Prostate gland (tissue), 2 donors: ENCODE results near the gene DNAJC1. TPM values are rescaled to one million over a fixed set of nuclear protein-coding genes. Genes with fewer than 3 reads are reported as not detected.

ENCODE experiments used
- DNase-seq: peaks from one replicate; pipeline ENCODE4 v3.0.0-alpha.2; 2019; ENCODE audit warnings: low spot score
- H3K27ac ChIP-seq, 2 donors: fragments of 200-600 bp; sonication (generic); 2 replicates each; pipeline ENCODE4 v1.5.1; 2017 to 2019
- H3K27me3 ChIP-seq: fragments of 200-600 bp; sonication (generic); replicated peaks from 2 replicates; pipeline ENCODE4 v1.5.1; 2019; ENCODE audit not compliant: insufficient read depth
- H3K36me3 ChIP-seq, 2 donors: fragments of 200-600 bp; sonication (generic); 1 replicate in 1 of 2; 2 replicates in 1 of 2; pipeline versions ENCODE4 v1.5.1 to v1.8.1; 2017 to 2019
- H3K4me1 ChIP-seq: fragments of 200-600 bp; sonication (generic); replicated peaks from 2 replicates; pipeline ENCODE4 v1.5.1; 2019
- H3K4me3 ChIP-seq, 2 donors: fragments of 200-600 bp; sonication (generic); 2 replicates each; pipeline ENCODE4 v1.5.1; 2017 to 2019
- H3K9me3 ChIP-seq: fragments of 200-600 bp; sonication (generic); 2 replicates; pipeline ENCODE4 v1.5.1; 2017
- CTCF ChIP-seq, 4 experiments: fragments of 200-600 bp in 2 of 4; fragments of 450-650 bp in 2 of 4; sonication (generic) in 2 of 4; IDR thresholded peaks; 1 replicate in 3 of 4; 2 replicates in 1 of 4; pipeline ENCODE4 v1.5.1; 2016 to 2019; ENCODE audit warnings: antibody characterized with exemption in 4 of 4, mild to moderate bottlenecking in 2 of 4, moderate library complexity in 2 of 4
- POLR2A ChIP-seq: fragments of 450-650 bp; IDR thresholded peaks from one replicate; pipeline ENCODE4 v1.6.1; 2016; ENCODE audit warnings: antibody characterized with exemption, mild to moderate bottlenecking
- POLR2AphosphoS5 ChIP-seq: sonication (generic); formaldehyde crosslinking; IDR thresholded peaks from one replicate; pipeline ENCODE4 v1.6.1; 2017; ENCODE audit warnings: antibody characterized with exemption
- WGBS: methylation state at CpG from one replicate; pipeline ENCODE4 v1.1.5; 2018; 5-methylcytosine and 5-hydroxymethylcytosine counted together
- intact Hi-C: fragments of 100-400 bp; cut with DNase I; formaldehyde crosslinking; loops from one replicate; pipeline ENCODE4 v1.14.2; 2022
- total RNA-seq, 2 donors: library from RNA; depleted of rRNA; stranded (reverse); fragments of >200 nt; gene quantifications; one replicate each; pipeline ENCODE4 v1.1.0, GENCODE V29; 2016

Gene DNAJC1
- total RNA-seq, 2 donors from 2014 or later = 62.8 to 89.3 TPM

DNA sequence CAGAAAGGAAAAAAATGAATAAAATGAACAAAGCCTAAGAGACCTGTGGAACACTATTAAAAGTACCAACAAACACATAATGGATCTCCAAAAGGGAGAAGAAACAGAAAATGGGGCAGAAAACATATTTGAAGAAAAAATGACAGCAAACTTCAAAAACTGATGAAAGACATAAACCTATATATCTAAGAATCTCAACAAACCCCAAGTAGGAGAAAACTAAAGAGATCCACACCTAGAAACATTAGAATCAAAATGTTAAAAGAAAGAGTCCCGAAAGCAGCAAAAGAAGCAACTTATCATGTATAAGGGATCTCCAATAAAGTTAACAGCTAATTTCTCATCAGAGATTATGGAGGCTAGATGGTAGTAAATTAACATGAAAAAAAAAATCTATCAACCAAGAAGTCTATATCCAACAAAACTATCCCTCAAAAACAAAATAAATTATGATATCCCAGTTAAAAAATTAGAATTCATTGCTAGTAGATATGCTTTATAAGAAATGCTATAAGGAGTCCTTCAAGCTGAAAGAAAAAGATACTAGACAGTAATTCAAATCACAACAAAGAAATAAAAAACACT, 68.0 kb downstream of the DNAJC1 start:
- no peak overlapping the region for H3K4me3 ChIP-seq
- H3K36me3 ChIP-seq = no peaks in the 10 kb centered on the region
- DNase-seq = no peak
- H3K27me3 ChIP-seq = no peaks in the 10 kb centered on the region
- intact Hi-C loops = loop anchor here (5.0 kb wide), 1 partner anchor 498 kb away; no protein-coding TSS in a partner anchor
- no peak overlapping the region for H3K27ac ChIP-seq
- H3K4me1 ChIP-seq = no peaks in the 10 kb centered on the region
- 100% methylated on average over 1 of the region's 1 CpG for WGBS
- TF ChIP-seq POLR2AphosphoS5 = no peak
- TF ChIP-seq POLR2A = no peak
- TF ChIP-seq CTCF (IDR thresholded peaks at IDR 0.05) = no peak
- H3K9me3 ChIP-seq = no peaks in the 10 kb centered on the region

DNA sequence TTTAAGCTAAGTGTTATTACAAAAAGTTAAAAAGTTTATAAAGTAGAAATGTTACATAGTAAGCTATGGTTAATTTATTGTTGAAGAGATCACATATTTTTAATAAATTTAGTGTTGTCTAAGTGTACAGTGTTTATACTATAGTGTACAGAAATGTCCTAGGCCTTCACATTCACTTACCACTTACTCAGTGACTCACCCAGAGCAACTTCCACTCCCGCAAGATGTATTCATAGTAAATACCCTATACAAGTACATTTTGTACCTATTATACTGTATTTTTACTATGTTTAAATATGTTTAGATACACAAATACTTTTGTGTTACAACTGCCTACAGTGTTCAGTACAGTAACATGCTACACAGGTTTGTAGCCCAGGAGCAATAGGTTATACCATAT, 69.2 kb downstream of the DNAJC1 start:
- H3K36me3 ChIP-seq = no peaks in the 10 kb centered on the region
- H3K9me3 ChIP-seq = no peaks in the 10 kb centered on the region
- WGBS = 76% methylated on average over 1 of the region's 1 CpG
- no peak overlapping the region for H3K4me3 ChIP-seq
- no peak for DNase-seq
- TF ChIP-seq POLR2A (no peak), CTCF (IDR thresholded peaks at IDR 0.05) (no peak), POLR2AphosphoS5 (no peak)
- intact Hi-C loops = no loop called here
- H3K4me1 ChIP-seq = no peaks in the 10 kb centered on the region
- H3K27ac ChIP-seq = no peak overlapping the region
- H3K27me3 ChIP-seq = no peaks in the 10 kb centered on the region

GRCh38 chr10:21929070-21929469, 74.5 kb downstream of the DNAJC1 start:
- Histone ChIP-seq H3K4me3 (no peak overlapping the region), H3K27me3 (no peaks in the 10 kb centered on the region), H3K27ac (no peak overlapping the region), H3K36me3 (no peaks in the 10 kb centered on the region), H3K4me1 (no peaks in the 10 kb centered on the region), H3K9me3 (no peaks in the 10 kb centered on the region)
- WGBS = 78% methylated on average over 2 of the region's 2 CpGs
- TF ChIP-seq POLR2AphosphoS5 (no peak), POLR2A (no peak), CTCF (IDR thresholded peaks at IDR 0.05) (no peak)
- intact Hi-C loops = no loop called here
- no peak for DNase-seq

GRCh38 chr10:21927631-21928353, 75.7 kb downstream of the DNAJC1 start:
- Histone ChIP-seq H3K9me3 (no peaks in the 10 kb centered on the region), H3K4me1 (no peaks in the 10 kb centered on the region), H3K27ac (no peak overlapping the region), H3K27me3 (no peaks in the 10 kb centered on the region), H3K4me3 (no peak overlapping the region), H3K36me3 (no peaks in the 10 kb centered on the region)
- WGBS = 89% methylated on average over 4 of the region's 4 CpGs
- no peak for TF ChIP-seq CTCF (IDR thresholded peaks at IDR 0.05)
- TF ChIP-seq POLR2A = no peak
- no peak for TF ChIP-seq POLR2AphosphoS5
- no peak for DNase-seq
- intact Hi-C loops = no loop called here

- TF ChIP-seq POLR2AphosphoS5 = no peak
- TF ChIP-seq POLR2A = no peak
- no peak for TF ChIP-seq CTCF (IDR thresholded peaks at IDR 0.05)
- Histone ChIP-seq H3K36me3 (no peaks in the 10 kb centered on the region), H3K4me1 (no peaks in the 10 kb centered on the region), H3K27ac (no peak overlapping the region), H3K27me3 (no peaks in the 10 kb centered on the region), H3K4me3 (no peak overlapping the region), H3K9me3 (no peaks in the 10 kb centered on the region)
- intact Hi-C loops = no loop called here
- DNase-seq = no peak
- WGBS = 31% methylated on average over 2 of the region's 2 CpGs
Observed at GRCh38 chr10:21926949-21927348, 76.6 kb downstream of the DNAJC1 start.
